T-helper 22 cell (primary cell): ENCODE results near the gene FAM221A.
"Not testable (repeated sequence)": the region's sequence is repeated elsewhere in the genome, so short reads cannot be mapped to it uniquely, and the experiment has no call there.

Source experiments
- DNase-seq: peaks from one replicate; pipeline ENCODE4 v3.0.0-alpha.2; 2020; ENCODE audit warnings: low read depth

Gene FAM221A

GRCh38 chr7:23709081-23709750 is 29.2 kb downstream of the FAM221A start:
- no peak for DNase-seq

- no peak for DNase-seq
Measured at GRCh38 chr7:23710000-23710399, 30.0 kb downstream of the FAM221A start, which contains the start of gene STK31. TSS of gene STK31 (plus strand) at chr7:23710219. CDS start at chr7:23710286, 67 bp downstream.

- DNase-seq, result no peak
Measured at GRCh38 chr7:23712368-23713284, 32.6 kb downstream of the FAM221A start.

GRCh38 chr7:23713285-23714149 is 33.5 kb downstream of the FAM221A start:
- DNase-seq, result no peak

GRCh38 chr7:23714150-23714464 is 34.1 kb downstream of the FAM221A start:
- no peak for DNase-seq

- no peak for DNase-seq
Measured at GRCh38 chr7:23714579-23714978, 34.6 kb downstream of the FAM221A start.

GRCh38 chr7:23715099-23715498 is 35.1 kb downstream of the FAM221A start:
- DNase-seq, result no peak

- no peak for DNase-seq
Measured at GRCh38 chr7:23717788-23718187, 37.8 kb downstream of the FAM221A start.

GRCh38 chr7:23721456-23721855 is 41.5 kb downstream of the FAM221A start:
- no peak for DNase-seq

- DNase-seq, result not testable (repeated sequence)
Measured at GRCh38 chr7:23722587-23723216, 42.7 kb downstream of the FAM221A start.

GRCh38 chr7:23724113-23724512 is 44.1 kb downstream of the FAM221A start:
- not testable (repeated sequence) for DNase-seq

- no peak for DNase-seq
Measured at GRCh38 chr7:23742051-23742450, 62.1 kb downstream of the FAM221A start.

- no peak for DNase-seq
Measured at GRCh38 chr7:23743226-23743625, 63.2 kb downstream of the FAM221A start.

GRCh38 chr7:23746629-23747028 is 66.6 kb downstream of the FAM221A start:
- no peak for DNase-seq

- DNase-seq, result no peak
Measured at GRCh38 chr7:23751852-23752251, 71.9 kb downstream of the FAM221A start.
